GM12892 (cell line): ENCODE results near the gene THEM4.

Experiments
- POLR2A ChIP-seq: IDR thresholded peaks from 2 replicates; pipeline ENCODE4 v1.6.1; 2011; ENCODE audit warnings: low read depth, low read length, control low read depth
- POLR2AphosphoS5 ChIP-seq: IDR thresholded peaks from 2 replicates; pipeline ENCODE4 v1.6.1; 2011; ENCODE audit warnings: low read depth, low read length, control low read depth

GRCh38 chr1:151839457-151840403 is 69.6 kb downstream of the THEM4 start, which contains the start of gene C2CD4D:
- TF ChIP-seq POLR2A (peak; percentile 45; the same call in 1 of the 2 replicates), POLR2AphosphoS5 (no peak)
